HG02870 (cell line): ENCODE data around the gene FMNL1.

ENCODE experiments used
- ATAC-seq: cut with Tn5 transposase; IDR thresholded peaks from one replicate; pipeline ENCODE4 v1.9.1; 2021; ENCODE audit warnings: mild to moderate bottlenecking, moderate library complexity; ENCODE audit not compliant: unreplicated experiment

Gene FMNL1

GRCh38 chr17:45255358-45255757 lies 33.7 kb downstream of the FMNL1 start:
- ATAC-seq: no peak

- no peak for ATAC-seq
These were observed 34.7 kb downstream of the FMNL1 start for GRCh38 chr17:45256114-45256966.

GRCh38 chr17:45257115-45257514 lies 35.4 kb downstream of the FMNL1 start:
- no peak for ATAC-seq

GRCh38 chr17:45258981-45259380 lies 37.3 kb downstream of the FMNL1 start:
- no peak for ATAC-seq

GRCh38 chr17:45260204-45260783 lies 38.6 kb downstream of the FMNL1 start:
- ATAC-seq: no peak

- ATAC-seq: no peak
These were observed 40.2 kb downstream of the FMNL1 start, which contains the start of gene SPATA32 for GRCh38 chr17:45261577-45262515. Gene SPATA32 (minus strand): TSS chr17:45262094. CDS start chr17:45262016, 78 bp downstream.

- ATAC-seq: no peak
These were observed 41.1 kb downstream of the FMNL1 start for GRCh38 chr17:45262516-45263476.

GRCh38 chr17:45263477-45263860 lies 41.8 kb downstream of the FMNL1 start:
- no peak for ATAC-seq

- ATAC-seq: no peak
These were observed 42.7 kb downstream of the FMNL1 start for GRCh38 chr17:45264430-45264829.

- ATAC-seq: no peak
These were observed 43.3 kb downstream of the FMNL1 start for GRCh38 chr17:45264988-45265387.

GRCh38 chr17:45265821-45266220 lies 44.1 kb downstream of the FMNL1 start:
- no peak for ATAC-seq

GRCh38 chr17:45266372-45266926 lies 44.8 kb downstream of the FMNL1 start:
- ATAC-seq: no peak

- no peak for ATAC-seq
These were observed 45.9 kb downstream of the FMNL1 start for GRCh38 chr17:45267436-45268055.

GRCh38 chr17:45269912-45270311 lies 48.2 kb downstream of the FMNL1 start:
- no peak for ATAC-seq

GRCh38 chr17:45270828-45271418 lies 49.2 kb downstream of the FMNL1 start:
- no peak for ATAC-seq

- no peak for ATAC-seq
These were observed 49.9 kb downstream of the FMNL1 start for GRCh38 chr17:45271603-45272002.

- no peak for ATAC-seq
These were observed 51.9 kb downstream of the FMNL1 start for GRCh38 chr17:45273551-45273957.

- no peak for ATAC-seq
These were observed 52.3 kb downstream of the FMNL1 start for GRCh38 chr17:45274033-45274432.

GRCh38 chr17:45276031-45276430 lies 54.3 kb downstream of the FMNL1 start:
- ATAC-seq: no peak
